IMR-90 (cell line): Measurements from ENCODE around the gene WNK4. TPM values are rescaled to one million over a fixed set of nuclear protein-coding genes. Genes with fewer than 3 reads are reported as not detected.

Source experiments
- ATAC-seq: fragments of 200-7000 bp; cut with Tn5 transposase; 2 replicates; pipeline ENCODE4 v1.9.1; 2020; ENCODE audit warnings: low read depth, mild to moderate bottlenecking, moderate library complexity
- BruUV-seq: library from RNA; stranded (reverse); fragments of 400-500 nt; replicated peaks from 2 replicates; lab custom pipeline; 2021; lab: Mats Ljungman, UMichigan
- CTCF ChIA-PET: fragments of 300-600 bp; formaldehyde crosslinking; extraction: SDS; loops from one replicate; lab custom pipeline; 2021; ENCODE audit warnings: antibody characterized with exemption; lab: Yijun Ruan, JAX
- POLR2A ChIA-PET: fragments of 300-600 bp; sonication (Branson Sonifier 250); formaldehyde crosslinking; loops from one replicate; lab custom pipeline; 2022; ENCODE audit warnings: antibody characterized with exemption; ENCODE audit not compliant: unreplicated experiment; lab: Charles Lee
- DNase-seq: peaks from one replicate; pipeline ENCODE4 v3.0.0; 2013
- H2AFZ ChIP-seq: replicated peaks from 2 replicates; pipeline ENCODE3; 2013; ENCODE audit warnings: low read length, mild to moderate bottlenecking; ENCODE audit not compliant: poor library complexity
- H2AK5ac ChIP-seq: 2 replicates; pipeline ENCODE4 v1.6.1; 2013; ENCODE audit warnings: low read depth, low read length, inconsistent platforms
- H2AK9ac ChIP-seq: replicated peaks from 2 replicates; pipeline ENCODE3; 2013; ENCODE audit warnings: mild to moderate bottlenecking, low read depth, low read length, moderate library complexity; ENCODE audit not compliant: poor library complexity
- H2BK120ac ChIP-seq: 2 replicates; pipeline ENCODE4 v1.6.1; 2013; ENCODE audit warnings: low read depth, low read length, inconsistent platforms
- H2BK15ac ChIP-seq: 3 replicates; pipeline ENCODE4 v1.6.1; 2013; ENCODE audit warnings: low read depth, low read length, inconsistent platforms
- H2BK20ac ChIP-seq: 2 replicates; pipeline ENCODE4 v1.6.1; 2013; ENCODE audit warnings: low read depth, mild to moderate bottlenecking, inconsistent platforms, low read length, moderate library complexity
- H2BK5ac ChIP-seq: 2 replicates; pipeline ENCODE4 v1.6.1; 2013; ENCODE audit warnings: mild to moderate bottlenecking, low read depth, low read length, inconsistent platforms; ENCODE audit not compliant: poor library complexity, severe bottlenecking
- H3K14ac ChIP-seq: replicated peaks from 2 replicates; pipeline ENCODE4 v1.6.1; 2013; ENCODE audit warnings: low read depth, low read length, inconsistent platforms
- H3K18ac ChIP-seq: 2 replicates; pipeline ENCODE4 v1.6.1; 2013; ENCODE audit warnings: low read depth, low read length, control low read depth
- H3K23ac ChIP-seq: 2 replicates; pipeline ENCODE4 v1.6.1; 2013; ENCODE audit warnings: low read depth, low read length, inconsistent platforms
- H3K27ac ChIP-seq: 2 replicates; pipeline ENCODE4 v1.5.1; 2013; ENCODE audit warnings: mild to moderate bottlenecking, control low read depth, low read length; ENCODE audit not compliant: insufficient read depth
- H3K27me3 ChIP-seq: 2 replicates; pipeline ENCODE4 v1.6.1; 2013; ENCODE audit warnings: low read length; ENCODE audit not compliant: control insufficient read depth, insufficient read depth
- H3K36me3 ChIP-seq: 2 replicates; pipeline ENCODE4 v1.6.1; 2013; ENCODE audit warnings: low read length, mixed read lengths; ENCODE audit not compliant: control insufficient read depth, insufficient read depth
- H3K4ac ChIP-seq: 2 replicates; pipeline ENCODE4 v1.6.1; 2013; ENCODE audit warnings: low read depth, low read length, inconsistent platforms
- H3K4me1 ChIP-seq: 2 replicates; pipeline ENCODE4 v1.6.1; 2013; ENCODE audit warnings: low read length, mixed read lengths; ENCODE audit not compliant: control insufficient read depth, insufficient read depth
- H3K4me2 ChIP-seq: 2 replicates; pipeline ENCODE4 v1.6.1; 2013; ENCODE audit warnings: low read depth, mild to moderate bottlenecking, control low read depth, low read length, moderate library complexity
- H3K4me3 ChIP-seq: 2 replicates; pipeline ENCODE4 v1.5.1; 2013; ENCODE audit warnings: low read depth, mild to moderate bottlenecking, control low read depth, low read length, moderate library complexity; ENCODE audit not compliant: insufficient read depth
- H3K56ac ChIP-seq: 2 replicates; pipeline ENCODE4 v1.6.1; 2013; ENCODE audit warnings: low read length, inconsistent platforms; ENCODE audit not compliant: insufficient read depth; ENCODE audit errors: extremely low read depth
- H3K79me1 ChIP-seq, 2 experiments: 2 replicates each; pipeline ENCODE4 v1.6.1; 2013; ENCODE audit warnings: low read length in 2 of 2, inconsistent platforms in 1 of 2, low read depth in 1 of 2
- H3K9ac ChIP-seq: 2 replicates; pipeline ENCODE4 v1.6.1; 2013; ENCODE audit warnings: low read depth, low read length, control low read depth
- H3K9me1 ChIP-seq: 2 replicates; pipeline ENCODE4 v1.6.1; 2013; ENCODE audit warnings: low read length, inconsistent platforms; ENCODE audit not compliant: insufficient read depth
- H3K9me3 ChIP-seq: 2 replicates; pipeline ENCODE4 v1.6.1; 2013; ENCODE audit warnings: low read length; ENCODE audit not compliant: control insufficient read depth, insufficient read depth
- H4K20me1 ChIP-seq: 2 replicates; pipeline ENCODE4 v1.6.1; 2013; ENCODE audit warnings: low read length, inconsistent platforms; ENCODE audit not compliant: insufficient read depth
- H4K5ac ChIP-seq: 2 replicates; pipeline ENCODE4 v1.6.1; 2013; ENCODE audit warnings: mild to moderate bottlenecking, low read depth, low read length, control low read depth
- H4K8ac ChIP-seq, 2 experiments: 2 replicates each; pipeline ENCODE4 v1.6.1; 2013; ENCODE audit warnings: low read depth in 2 of 2, low read length in 2 of 2, control low read depth in 1 of 2, inconsistent platforms in 1 of 2
- H4K91ac ChIP-seq: 2 replicates; pipeline ENCODE4 v1.6.1; 2013; ENCODE audit warnings: low read depth, low read length, inconsistent platforms; ENCODE audit not compliant: insufficient read depth
- BHLHE40 ChIP-seq: fragments of 150-350 bp; IDR thresholded peaks from 2 replicates; pipeline ENCODE4 v1.6.1; 2016; ENCODE audit warnings: mild to moderate bottlenecking, low read depth, low read length
- CEBPB ChIP-seq: IDR thresholded peaks from 2 replicates; pipeline ENCODE4 v1.6.1; 2012; ENCODE audit warnings: low read depth, low read length, improper control_type of control experiment
- CHD1 ChIP-seq: IDR thresholded peaks from 2 replicates; pipeline ENCODE4 v1.6.1; 2012; ENCODE audit warnings: low read depth, low read length, improper control_type of control experiment
- FOS ChIP-seq: fragments of 150-350 bp; IDR thresholded peaks from 2 replicates; pipeline ENCODE4 v1.6.1; 2016; ENCODE audit warnings: low read depth, low read length
- MAZ ChIP-seq: IDR thresholded peaks from 2 replicates; pipeline ENCODE4 v1.6.1; 2012; ENCODE audit warnings: low read depth, mild to moderate bottlenecking, low read length, improper control_type of control experiment, moderate library complexity, borderline replicate concordance
- MXI1 ChIP-seq: IDR thresholded peaks from 2 replicates; pipeline ENCODE4 v1.6.1; 2012; ENCODE audit warnings: low read depth, mild to moderate bottlenecking, low read length, moderate library complexity, borderline replicate concordance
- NFE2L2 ChIP-seq: fragments of 150-350 bp; IDR thresholded peaks from 2 replicates; pipeline ENCODE4 v1.6.1; 2016; ENCODE audit warnings: low read depth, mild to moderate bottlenecking, low read length
- POLR2A ChIP-seq: IDR thresholded peaks from 2 replicates; pipeline ENCODE4 v1.6.1; 2012; ENCODE audit warnings: mild to moderate bottlenecking, low read depth, low read length
- RAD21 ChIP-seq: IDR thresholded peaks from 2 replicates; pipeline ENCODE4 v1.6.1; 2012; ENCODE audit warnings: low read length, improper control_type of control experiment
- RCOR1 ChIP-seq: IDR thresholded peaks from 2 replicates; pipeline ENCODE4 v1.6.1; 2012; ENCODE audit warnings: mild to moderate bottlenecking, low read length, improper control_type of control experiment; ENCODE audit not compliant: insufficient replicate concordance
- RFX5 ChIP-seq: IDR thresholded peaks from 2 replicates; pipeline ENCODE4 v1.8.0; 2012; ENCODE audit warnings: low read depth, mild to moderate bottlenecking, low read length, moderate library complexity
- SMC3 ChIP-seq: fragments of 150-350 bp; IDR thresholded peaks from 2 replicates; pipeline ENCODE4 v1.6.1; 2016; ENCODE audit warnings: low read depth, mild to moderate bottlenecking, antibody characterized with exemption, low read length, moderate library complexity
- WGBS, 2 experiments: methylation state at CpG; one replicate each; pipeline versions ENCODE4 v1.1.5 to v1.1.7; 2013; ENCODE audit warnings: missing lambda C conversion rate in 2 of 2; ENCODE audit not compliant: insufficient read length in 1 of 2; ENCODE audit errors: extremely low coverage in 2 of 2; 5-methylcytosine and 5-hydroxymethylcytosine counted together
- dilution Hi-C: fragments of 300-500 bp; cut with HindIII; formaldehyde crosslinking; loops from one replicate; pipeline ENCODE4 v1.14.3; 2018; ENCODE audit warnings: low sequenced_read_pairs; ENCODE audit not compliant: unreplicated experiment
- in situ Hi-C: fragments of 300-500 bp; cut with MboI; formaldehyde crosslinking; loops from 3 replicates; pipeline ENCODE4 v1.14.3; 2019; ENCODE audit warnings: low sequenced_read_pairs, inconsistent platforms, mixed read lengths
- intact Hi-C: fragments of 100-400 bp; cut with micrococcal nuclease; formaldehyde crosslinking; loops from 2 replicates; pipeline ENCODE4 v1.10.0; 2022
- polyA plus RNA-seq, 3 experiments: library from polyadenylated mRNA; depleted of rRNA; stranded (reverse); fragments of >200 nt; gene quantifications; 2 replicates each; pipeline ENCODE4 v1.2.3, GENCODE V29; 2012; ENCODE audit warnings: low replicate concordance in 1 of 3
- total RNA-seq: library from RNA; depleted of rRNA; stranded (reverse); fragments of >200 nt; gene quantifications from 2 replicates; pipeline ENCODE4 v1.2.3, GENCODE V29; 2012
- TF ChIP-seq, protein P1 (sequence below): fragments of 150-350 bp; IDR thresholded peaks from 2 replicates; pipeline ENCODE4 v1.6.1; 2016; ENCODE audit warnings: low read depth, mild to moderate bottlenecking, low read length, moderate library complexity, borderline replicate concordance
- TF ChIP-seq, protein P2 (sequence below): conservative IDR thresholded peaks from 2 replicates; pipeline ENCODE4 v1.5.1; 2012; ENCODE audit warnings: mild to moderate bottlenecking, low read depth, low read length, improper control_type of control experiment

Gene WNK4
- total and polyA plus RNA-seq, 2 of the 4 experiments (the other 2 are of a cell fraction) = 1.3 to 15.1 TPM

DNA sequence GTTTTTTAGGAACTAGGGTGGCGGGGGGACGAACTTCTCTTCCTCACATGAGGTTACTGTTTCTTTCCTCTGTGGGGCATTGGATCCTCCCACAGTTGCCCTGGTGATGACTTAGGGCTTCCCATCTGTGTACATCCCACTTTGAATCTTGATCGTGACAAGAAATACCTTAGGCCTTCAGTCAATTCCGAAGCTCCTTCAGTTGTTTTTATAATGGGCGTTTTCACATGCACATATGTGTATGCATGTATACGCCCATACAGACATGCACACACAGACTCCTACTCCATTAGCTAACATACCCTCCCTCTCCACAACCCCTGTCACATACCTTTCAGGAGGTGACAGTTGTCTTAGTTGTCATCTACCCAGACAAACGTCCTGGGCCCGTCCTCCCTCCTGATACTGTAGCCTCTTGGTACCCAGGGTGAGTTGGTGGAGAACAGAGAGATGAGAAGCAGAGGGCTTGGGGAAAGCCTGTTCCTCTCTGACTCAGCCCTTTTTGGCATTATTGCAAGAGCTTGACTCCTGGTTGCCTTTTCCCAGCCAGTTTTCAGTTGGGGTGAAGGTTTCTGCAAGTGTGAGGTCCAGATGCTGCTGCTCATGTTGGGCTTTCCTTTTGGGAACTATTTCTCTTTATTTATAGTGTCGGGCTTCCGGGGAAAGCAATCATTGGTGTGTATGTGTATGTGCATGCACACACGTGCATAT, 61.7 kb downstream of the WNK4 start:
- Histone ChIP-seq H3K4me2 (no peak overlapping the region), H3K9ac (no peak overlapping the region), H4K91ac (no peak overlapping the region), H2AK5ac (no peak overlapping the region), H2BK120ac (no peak overlapping the region), H3K23ac (no peak overlapping the region), H3K4me1 (no peaks in the 10 kb centered on the region), H3K27me3 (no peaks in the 10 kb centered on the region), H4K20me1 (peaks cover 17% of the 10 kb centered on the region), H4K5ac (no peak overlapping the region), H3K9me1 (peaks cover 3% of the 10 kb centered on the region; the same call in 1 of the 2 replicates), H2BK20ac (no peak overlapping the region), H3K36me3 (peaks cover 58% of the 10 kb centered on the region), H3K18ac (no peak overlapping the region), H2BK15ac (no peak overlapping the region), H3K56ac (no peak overlapping the region), H2BK5ac (no peak overlapping the region), H3K4me3 (no peak overlapping the region), H2AFZ (no peak overlapping the region), H3K14ac (no peak overlapping the region), H2AK9ac (no peak overlapping the region), H3K79me1 (peaks cover 17 to 28% of the 10 kb centered on the region in 2 experiments), H3K9me3 (no peaks in the 10 kb centered on the region), H4K8ac (no peak overlapping the region), H3K4ac (no peak overlapping the region), H3K27ac (no peak overlapping the region)
- BruUV-seq = no TSS peak
- TF ChIP-seq, protein P1, sequence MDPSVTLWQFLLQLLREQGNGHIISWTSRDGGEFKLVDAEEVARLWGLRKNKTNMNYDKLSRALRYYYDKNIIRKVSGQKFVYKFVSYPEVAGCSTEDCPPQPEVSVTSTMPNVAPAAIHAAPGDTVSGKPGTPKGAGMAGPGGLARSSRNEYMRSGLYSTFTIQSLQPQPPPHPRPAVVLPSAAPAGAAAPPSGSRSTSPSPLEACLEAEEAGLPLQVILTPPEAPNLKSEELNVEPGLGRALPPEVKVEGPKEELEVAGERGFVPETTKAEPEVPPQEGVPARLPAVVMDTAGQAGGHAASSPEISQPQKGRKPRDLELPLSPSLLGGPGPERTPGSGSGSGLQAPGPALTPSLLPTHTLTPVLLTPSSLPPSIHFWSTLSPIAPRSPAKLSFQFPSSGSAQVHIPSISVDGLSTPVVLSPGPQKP = no peak
- TF ChIP-seq RAD21 (no peak), SMC3 (no peak), FOS (no peak), NFE2L2 (no peak), POLR2A (no peak), CHD1 (no peak), RFX5 (no peak), CEBPB (no peak), MXI1 (no peak), RCOR1 (no peak), BHLHE40 (no peak), MAZ (no peak)
- TF ChIP-seq, protein P2, sequence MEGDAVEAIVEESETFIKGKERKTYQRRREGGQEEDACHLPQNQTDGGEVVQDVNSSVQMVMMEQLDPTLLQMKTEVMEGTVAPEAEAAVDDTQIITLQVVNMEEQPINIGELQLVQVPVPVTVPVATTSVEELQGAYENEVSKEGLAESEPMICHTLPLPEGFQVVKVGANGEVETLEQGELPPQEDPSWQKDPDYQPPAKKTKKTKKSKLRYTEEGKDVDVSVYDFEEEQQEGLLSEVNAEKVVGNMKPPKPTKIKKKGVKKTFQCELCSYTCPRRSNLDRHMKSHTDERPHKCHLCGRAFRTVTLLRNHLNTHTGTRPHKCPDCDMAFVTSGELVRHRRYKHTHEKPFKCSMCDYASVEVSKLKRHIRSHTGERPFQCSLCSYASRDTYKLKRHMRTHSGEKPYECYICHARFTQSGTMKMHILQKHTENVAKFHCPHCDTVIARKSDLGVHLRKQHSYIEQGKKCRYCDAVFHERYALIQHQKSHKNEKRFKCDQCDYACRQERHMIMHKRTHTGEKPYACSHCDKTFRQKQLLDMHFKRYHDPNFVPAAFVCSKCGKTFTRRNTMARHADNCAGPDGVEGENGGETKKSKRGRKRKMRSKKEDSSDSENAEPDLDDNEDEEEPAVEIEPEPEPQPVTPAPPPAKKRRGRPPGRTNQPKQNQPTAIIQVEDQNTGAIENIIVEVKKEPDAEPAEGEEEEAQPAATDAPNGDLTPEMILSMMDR = no peak
- ATAC-seq = no peak
- dilution Hi-C loops (no loop called here), intact Hi-C loops (loop anchor here (5.0 kb wide), 1 partner anchor 280 kb away; no protein-coding TSS in a partner anchor), in situ Hi-C loops (loop anchor here (5.0 kb wide), 1 partner anchor 95 kb away; no protein-coding TSS in a partner anchor)
- peak; percentile 36 for DNase-seq
- no CpG with 5 or more reads among the region's 11 CpGs for whole genome bisulfite sequencing, 2 experiments
- ChIA-PET POLR2A (no interaction called here), CTCF (interaction anchor here (1.2 to 1.5 kb wide), 3 partner anchors 18 to 88 kb away, joined by 4 to 6 read pairs (median 6); partner anchors contain the start of gene BECN1)
